NCI-H1417 (cell line): ENCODE data around the gene CEACAM18.
A peak's percentile ranks its signal among the peaks of the same experiment; 100 is the strongest.
"Not testable (repeated sequence)": the region's sequence is repeated elsewhere in the genome, so short reads cannot be mapped to it uniquely, and the experiment has no call there.

Source experiments
- DNase-seq, 3 experiments: peaks; one replicate each; lab custom pipeline; 2025; lab: John Stamatoyannopoulos, UW

The CEACAM18 gene

GRCh38 chr19:51493776-51494175 lies 15.4 kb downstream of the CEACAM18 start:
- DNase-seq, result no peak

DNA sequence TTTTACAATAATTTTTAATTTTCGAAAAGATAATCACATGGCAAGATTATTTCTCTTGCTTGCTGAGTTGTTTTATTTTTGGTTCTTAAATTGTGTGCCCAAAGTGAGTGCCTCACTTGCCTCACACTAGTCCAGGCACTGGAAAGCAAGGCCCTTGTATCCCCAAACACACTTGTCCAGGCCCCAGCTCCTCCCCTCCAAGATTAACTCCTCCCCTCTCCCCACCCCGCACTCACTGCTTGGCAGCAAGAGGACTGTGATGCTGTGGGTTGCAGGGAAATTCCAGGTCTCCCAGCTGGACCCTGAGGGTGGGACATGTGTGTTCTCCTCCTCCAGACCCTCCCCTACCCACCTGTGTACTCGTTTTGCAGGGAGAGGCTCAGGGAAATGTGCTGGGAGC lies 19.3 kb downstream of the CEACAM18 start:
- no peak for DNase-seq

GRCh38 chr19:51500931-51501330 lies 22.6 kb downstream of the CEACAM18 start:
- not testable (repeated sequence) for DNase-seq

DNA sequence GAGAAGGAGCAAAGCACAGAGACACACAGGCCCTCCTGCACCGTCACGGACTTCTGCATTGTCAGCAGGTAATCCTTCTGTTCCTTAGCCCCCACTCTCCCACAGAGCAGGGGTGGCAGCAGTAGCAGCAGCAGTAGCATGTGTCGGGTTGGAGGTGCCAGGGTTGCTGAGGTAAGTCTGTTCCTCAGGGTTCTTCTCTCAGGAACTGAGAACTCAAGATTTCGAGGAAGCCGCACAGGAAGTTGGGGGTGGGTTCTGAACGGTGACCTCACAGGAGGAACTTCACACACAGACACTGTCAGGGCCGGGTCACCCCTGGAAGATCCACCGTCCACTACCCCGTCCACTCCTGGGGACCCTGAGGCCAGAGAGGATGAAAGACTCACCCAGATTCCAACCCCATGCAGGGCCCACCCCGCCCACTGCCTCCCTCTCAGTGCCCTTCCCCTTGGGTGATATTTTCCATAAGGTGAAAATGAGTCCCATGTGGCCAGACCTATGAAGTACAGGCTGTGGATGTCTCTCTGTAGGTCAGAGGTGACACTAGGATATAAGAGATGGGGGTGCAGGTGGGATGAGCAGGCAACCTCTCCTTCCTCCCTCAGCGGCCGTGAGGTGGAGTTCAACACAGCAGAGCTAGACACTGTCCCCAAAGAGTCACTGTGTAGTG lies 23.4 kb downstream of the CEACAM18 start, which contains the start of gene SIGLEC12:
Gene SIGLEC12 (minus strand): TSS at position 207 of the 670 bp plus-strand sequence. CDS start 67 bp downstream, at position 140.
- no peak for DNase-seq

GRCh38 chr19:51503286-51503817 lies 25.0 kb downstream of the CEACAM18 start:
- DNase-seq, result no peak

- DNase-seq, result no peak
Measured at GRCh38 chr19:51503896-51504295, 25.6 kb downstream of the CEACAM18 start.

- no peak for DNase-seq
Measured at GRCh38 chr19:51505904-51506303, 27.6 kb downstream of the CEACAM18 start.

DNA sequence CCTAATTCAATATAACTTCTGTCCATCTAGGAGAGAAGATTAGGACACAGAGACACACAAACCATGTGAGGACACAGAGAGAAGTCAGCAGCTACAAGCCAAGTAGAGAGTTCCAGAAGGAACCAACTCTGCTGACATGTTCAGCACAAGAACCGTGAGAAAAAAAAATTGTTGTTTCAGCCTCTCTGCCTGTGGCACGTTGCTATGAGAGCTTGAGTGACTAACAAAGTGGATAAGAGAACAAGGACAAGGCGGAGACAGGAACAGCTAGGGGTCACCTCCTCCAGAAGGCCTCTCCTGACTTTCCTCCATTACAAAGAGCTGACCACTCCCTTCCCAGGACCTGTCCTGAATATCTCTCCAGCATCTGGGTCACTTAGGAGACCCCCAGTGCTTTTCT lies 28.9 kb downstream of the CEACAM18 start:
- no peak for DNase-seq

DNA sequence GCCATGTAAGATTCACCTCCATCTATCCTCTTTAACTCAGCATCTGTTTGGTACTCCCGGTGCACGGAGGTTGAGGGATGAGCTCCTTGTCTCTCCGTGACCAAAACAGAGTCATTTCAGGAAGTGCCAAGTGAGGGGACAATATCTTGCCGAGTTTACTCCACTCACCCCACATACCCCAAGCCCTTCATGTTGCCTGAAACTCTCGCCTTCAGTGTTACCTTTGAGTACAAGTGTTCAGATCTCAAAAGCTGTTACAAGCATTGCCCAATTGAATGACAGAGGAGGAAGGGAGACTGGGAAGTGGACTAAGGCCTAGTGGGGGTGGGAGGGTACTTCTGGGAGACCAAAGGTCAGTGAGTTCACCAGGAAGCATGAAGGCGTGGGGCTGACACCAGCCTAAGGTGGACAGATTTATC lies 29.3 kb downstream of the CEACAM18 start:
- no peak for DNase-seq

GRCh38 chr19:51508059-51508733 lies 29.9 kb downstream of the CEACAM18 start:
- no peak for DNase-seq

DNA sequence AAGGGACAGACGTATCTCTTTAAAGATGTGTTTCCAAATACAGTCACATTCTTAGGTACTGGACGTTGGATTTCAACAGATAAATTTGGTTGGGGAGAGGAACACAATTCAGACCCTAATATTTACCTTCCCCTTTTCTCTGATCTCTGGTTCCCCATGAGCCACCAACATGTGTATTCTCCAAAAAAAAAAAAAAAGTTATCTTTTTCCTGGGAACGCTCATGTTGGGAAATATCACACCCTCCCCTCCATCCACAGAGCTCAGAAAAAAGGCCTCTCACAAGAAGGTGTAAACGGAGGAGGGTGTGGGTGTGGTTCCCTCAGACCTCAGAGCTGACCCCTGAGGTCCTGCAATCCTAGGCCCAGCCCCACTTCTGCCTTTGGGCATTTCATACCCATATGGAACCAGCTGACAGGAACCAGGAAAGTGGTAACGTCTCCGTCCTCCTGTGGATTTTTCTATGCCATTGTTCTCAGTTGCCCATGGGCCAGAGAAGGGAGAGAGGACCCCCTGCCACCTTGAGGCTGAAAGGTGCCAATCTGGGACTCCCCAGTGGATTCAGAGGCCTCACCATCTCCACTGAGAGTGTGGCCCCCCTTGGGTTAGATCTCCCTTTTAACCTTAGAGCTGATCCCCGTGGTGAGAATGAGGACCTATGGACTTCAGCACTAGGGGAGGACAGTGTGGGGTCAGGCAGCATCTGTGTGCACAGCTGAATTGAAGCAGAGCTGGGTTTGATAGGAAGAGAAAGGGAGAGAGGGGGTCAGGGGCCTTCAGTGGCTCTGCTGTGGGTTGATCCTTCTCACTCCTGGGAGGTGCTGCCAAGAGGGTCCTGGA lies 31.7 kb downstream of the CEACAM18 start:
- no peak for DNase-seq

GRCh38 chr19:51511353-51511752 lies 33.0 kb downstream of the CEACAM18 start:
- peak in 1 of 3 experiments; percentile 1 for DNase-seq

DNA sequence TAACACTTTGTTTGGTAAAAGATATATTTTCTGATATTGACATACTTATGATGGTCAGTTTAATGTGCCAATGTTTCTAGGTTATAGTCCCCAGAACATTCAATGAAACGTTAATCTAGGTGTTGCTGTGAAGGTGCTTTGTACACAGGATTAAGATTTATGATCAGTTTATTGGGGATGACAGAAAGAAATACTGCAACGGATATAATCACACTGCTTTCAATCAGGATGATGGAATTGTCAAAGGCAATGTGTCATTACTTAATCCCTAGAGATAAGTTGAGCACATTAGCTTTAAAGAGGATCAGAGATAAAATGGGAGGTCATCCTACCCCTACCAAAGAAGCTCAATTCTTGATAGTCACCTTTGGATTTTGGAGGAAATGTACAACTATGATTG lies 35.6 kb downstream of the CEACAM18 start:
- no peak for DNase-seq

DNA sequence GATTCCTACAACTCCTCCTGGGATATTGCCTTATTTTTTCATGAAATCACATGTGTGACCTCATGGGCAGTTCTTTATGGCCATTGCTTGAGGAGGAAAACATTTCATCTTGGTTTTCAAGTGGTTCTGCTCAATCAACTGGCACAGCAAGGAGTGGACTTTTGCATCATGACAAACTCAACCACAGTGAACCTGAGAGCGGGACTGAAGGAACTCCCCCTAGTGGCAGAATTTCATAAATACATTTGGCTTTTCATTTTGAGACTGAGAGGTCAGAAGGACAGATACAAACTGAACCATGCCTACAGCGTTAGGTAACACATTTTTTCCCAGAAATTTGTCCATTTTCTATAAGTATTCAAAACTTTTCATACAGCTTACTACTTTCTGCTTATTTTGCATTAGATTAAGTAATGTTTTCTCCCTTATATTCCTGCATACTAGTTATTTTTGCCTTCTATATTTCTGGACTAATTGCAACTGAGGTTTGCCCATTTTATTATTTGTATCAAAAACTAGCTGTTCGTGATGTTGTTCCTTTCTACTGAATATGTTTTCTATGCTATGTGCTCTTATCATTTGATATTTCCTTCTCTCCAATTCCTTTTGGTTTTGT lies 36.6 kb downstream of the CEACAM18 start:
- DNase-seq, result peak; percentile 6 to 58 (median 51)

- DNase-seq, result no peak
Measured at GRCh38 chr19:51520728-51521127, 42.4 kb downstream of the CEACAM18 start.

DNA sequence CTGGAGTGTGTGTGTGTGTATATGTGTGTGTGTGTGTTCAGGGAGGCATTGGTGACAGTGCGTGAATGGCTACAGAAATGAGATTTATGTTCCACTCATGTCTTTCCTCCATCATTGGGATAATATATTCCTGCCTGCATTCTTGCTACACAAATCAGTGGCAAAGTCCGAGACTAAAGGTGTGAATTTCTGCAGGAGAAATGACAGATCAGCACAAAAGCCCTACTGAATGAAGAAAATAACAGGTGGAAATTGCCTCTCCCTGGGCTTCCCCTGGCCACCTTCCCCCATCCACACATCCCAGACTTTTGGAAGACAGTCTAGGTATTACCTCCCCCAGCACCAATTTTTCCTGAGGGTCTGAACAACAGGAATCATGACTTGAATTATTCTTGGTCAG lies 43.0 kb downstream of the CEACAM18 start:
- no peak for DNase-seq

DNA sequence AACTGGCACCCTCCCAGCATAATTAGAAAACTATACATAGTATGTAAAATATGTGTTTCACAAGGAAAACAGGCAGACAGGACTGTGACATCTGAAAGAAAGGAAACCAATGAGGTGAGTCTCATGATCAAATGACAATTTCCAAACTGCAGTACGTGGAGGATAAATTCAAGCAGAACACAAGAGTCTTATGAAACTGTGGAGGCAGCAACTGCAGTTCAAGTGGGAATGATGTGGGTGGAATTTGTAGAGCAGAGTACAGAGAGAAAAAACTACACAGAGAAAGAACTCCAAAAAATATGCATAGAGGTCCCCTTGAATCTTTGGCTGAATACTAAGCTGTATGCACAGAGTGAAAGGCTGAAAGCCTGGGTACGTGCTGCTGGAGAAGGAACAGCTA lies 43.4 kb downstream of the CEACAM18 start:
- DNase-seq, result no peak

DNA sequence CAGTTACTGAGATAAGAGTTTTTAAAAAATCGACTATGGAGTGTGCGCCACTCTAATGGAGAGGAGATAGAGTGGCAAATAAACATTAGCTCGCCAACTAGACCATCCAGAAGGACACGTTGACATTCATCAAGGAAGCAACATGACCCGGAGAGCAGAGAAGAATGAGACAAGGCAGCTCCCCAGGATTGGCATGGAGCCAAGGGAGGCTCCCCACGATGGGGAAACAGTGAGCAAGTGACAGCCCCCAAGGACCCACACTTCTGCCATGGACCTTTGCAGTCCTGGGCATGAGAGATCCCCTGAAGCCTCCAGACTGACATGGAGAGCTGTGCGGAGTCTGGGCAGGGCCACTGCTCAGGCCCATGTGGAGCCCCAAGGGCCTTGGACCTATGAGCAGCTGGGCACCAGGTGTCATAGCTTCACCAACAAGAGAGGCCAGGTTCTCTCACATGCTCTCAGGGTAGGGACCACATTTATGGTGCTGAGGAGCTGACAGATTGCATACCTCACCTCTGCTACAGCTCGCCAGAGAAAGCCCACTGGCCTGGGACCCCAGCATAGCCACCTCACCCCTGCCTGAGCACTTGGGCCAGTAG lies 46.4 kb downstream of the CEACAM18 start:
- DNase-seq, result no peak

DNA sequence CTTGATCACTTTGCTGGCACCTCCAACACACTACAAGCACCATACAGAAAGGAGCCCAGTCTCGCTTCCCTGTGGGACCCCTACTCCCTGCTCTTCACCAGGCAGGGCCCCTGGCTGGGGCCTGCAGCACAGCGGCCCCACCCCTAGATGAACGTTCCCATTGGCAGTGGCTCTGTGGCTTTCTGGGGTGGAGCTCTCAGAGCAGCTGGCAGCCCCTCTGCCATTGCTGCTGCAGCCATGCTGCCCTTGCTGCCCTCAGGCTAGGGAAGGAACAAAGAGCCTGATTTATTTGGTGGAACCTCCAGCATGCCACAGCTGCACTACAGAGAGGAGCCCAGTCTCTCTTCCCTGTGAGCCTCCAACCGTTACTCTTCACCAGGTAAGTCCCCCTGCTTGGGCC lies 47.3 kb downstream of the CEACAM18 start:
- peak in 1 of 3 experiments; percentile 1 for DNase-seq

DNA sequence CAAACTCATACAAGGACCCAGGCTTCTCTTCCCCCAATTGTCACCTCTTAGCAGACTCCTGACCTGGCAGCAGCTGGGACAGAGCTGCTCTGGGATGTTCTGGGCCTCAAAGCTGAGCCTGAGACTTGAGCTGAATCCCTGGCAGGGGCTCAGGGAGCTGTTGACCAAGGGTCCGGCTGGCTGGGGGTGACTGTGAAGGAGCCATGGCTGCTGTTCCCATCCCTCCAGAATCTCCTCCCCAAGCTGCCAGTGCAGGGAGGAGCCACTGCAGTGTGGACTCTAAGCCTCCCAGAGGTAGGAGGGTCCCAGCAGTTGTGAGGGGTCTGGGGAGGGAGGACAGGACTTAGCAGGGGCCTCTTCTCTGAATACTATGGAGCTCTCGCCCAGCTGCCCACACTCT lies 51.0 kb downstream of the CEACAM18 start:
- DNase-seq, result no peak

- DNase-seq, result no peak
Measured at GRCh38 chr19:51530616-51531015, 52.3 kb downstream of the CEACAM18 start.
